Measurements from ENCODE around the gene THSD7B.

THSD7B gene

GRCh38 chr2:137185378-137186078 is 420.2 kb downstream of the THSD7B start:
- DNase-seq (ENCODE audit: extremely low read depth in 1 of 2, low read depth in 1 of 2): no peak

GRCh38 chr2:137187216-137187615 is 421.9 kb downstream of the THSD7B start:
- no peak for DNase-seq (ENCODE audit: extremely low read depth in 1 of 2, low read depth in 1 of 2)

DNA sequence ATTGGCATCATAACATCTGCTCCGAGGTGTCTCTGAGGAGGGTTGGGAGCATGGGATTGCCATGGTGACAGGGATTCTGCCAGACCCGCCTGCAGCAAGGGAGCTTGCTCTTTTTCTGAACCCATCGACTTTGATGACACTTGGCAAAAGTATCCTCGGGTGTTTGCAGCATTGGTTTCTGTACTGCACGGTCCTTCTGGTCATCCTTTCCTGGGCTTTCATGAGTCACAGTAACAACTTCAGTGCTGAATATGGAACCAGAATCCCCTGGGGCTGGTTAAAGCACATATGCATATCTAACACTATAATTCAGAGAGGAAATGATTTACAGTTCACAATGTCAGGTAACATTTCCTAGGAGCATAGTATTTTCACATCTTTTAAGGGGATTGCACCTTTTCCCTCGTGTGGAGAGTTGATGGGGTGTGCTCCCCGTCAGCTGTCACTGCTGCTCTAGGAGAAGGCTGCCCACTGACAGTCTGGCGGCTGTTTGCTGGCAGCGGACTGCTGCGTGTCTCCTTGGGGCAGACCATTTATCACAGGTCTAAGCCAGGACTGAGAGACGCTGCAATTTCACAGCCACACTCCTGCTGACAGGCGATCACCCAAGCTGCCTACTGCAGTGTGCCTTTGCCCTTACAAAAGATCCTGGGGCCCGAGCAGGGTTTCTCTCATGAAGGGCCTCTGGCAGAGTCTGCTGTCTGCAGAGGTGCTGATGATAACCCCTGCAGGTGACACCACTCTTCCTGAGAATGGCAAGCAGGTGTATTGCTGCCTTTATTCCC is 425.3 kb downstream of the THSD7B start:
- DNase-seq (ENCODE audit: extremely low read depth in 1 of 2, low read depth in 1 of 2): no peak

DNA sequence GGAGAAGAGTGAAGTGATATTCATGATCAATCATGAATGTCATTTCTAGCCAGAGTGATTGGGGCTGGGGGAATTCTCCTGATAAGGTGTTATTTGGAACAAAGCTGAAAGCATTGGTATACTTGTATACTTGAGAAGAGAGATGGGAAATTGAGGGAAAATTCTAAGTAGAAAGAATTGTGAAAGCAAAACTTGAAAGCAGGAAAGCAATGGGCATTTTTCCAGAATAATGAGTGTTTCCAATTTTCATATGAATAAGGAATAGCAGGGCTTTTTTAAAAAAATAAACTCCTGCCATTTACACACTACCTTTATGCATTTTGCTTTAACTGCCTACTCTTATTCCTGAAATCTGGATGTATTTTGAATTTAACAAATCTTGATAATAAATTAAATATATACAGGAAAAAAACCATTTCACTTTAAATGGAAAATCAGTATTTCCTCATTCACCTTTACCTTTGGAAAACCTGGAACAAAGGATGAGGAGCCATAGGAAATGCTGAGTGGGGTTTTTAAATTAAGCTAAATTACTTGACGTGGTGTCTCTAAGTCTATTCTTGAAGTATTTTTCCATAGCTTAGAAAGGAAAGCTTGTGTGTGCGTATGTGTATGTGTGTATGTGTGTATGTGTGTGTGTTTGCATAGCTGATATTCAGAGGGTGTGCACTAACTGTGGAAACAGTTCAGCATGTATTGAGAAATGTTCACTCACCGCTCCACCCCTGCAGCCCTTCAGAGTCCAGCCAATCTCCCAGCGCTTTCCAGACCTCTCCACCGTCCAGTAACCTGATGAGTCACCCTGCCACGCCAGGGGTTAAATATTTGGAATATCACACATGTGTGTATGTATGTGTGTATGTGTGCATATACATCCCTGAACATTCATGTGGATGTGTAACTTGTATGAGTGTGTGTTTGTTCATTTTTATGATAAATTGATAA is 427.3 kb downstream of the THSD7B start:
- no peak for DNase-seq (ENCODE audit: extremely low read depth in 1 of 2, low read depth in 1 of 2)

DNA sequence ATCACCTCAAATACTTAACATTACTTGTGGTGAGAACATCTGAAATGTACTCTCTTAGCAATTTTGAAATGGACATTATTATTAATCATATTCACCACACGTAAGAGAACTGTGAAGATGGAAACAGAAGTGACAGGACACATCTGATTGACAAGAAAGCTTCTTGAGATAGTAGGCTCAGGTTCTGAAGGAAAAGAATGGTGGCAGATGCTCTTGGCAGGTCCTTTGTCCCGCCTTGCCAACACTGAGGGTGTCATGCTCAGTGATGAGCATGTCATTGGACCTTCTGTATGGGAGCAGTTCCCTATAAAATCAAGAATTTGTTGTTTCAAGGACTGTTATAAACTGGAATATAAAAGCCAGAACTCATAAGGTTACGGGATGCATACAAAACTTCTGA is 428.1 kb downstream of the THSD7B start:
- no peak for DNase-seq (ENCODE audit: extremely low read depth in 1 of 2, low read depth in 1 of 2)

DNA sequence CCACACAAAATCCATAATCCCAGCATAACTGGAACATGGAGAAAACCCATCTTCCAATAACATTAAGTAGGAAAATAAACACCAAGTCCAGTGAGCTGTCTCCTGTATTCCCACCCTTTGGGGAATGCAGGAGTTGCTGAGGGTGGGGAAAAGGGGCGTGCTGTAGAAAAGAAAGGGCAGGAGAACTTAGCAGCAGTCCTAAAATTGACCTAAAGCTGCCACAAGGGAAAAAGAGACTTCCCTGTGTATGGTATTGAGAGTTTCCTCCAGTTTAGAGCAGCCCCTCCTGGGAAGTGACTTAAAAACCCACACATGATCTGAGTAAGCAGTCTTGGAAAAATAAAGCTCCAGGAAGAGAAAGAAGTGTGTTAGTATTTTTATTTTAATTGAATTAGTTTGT is 428.8 kb downstream of the THSD7B start:
- DNase-seq (ENCODE audit: extremely low read depth in 1 of 2, low read depth in 1 of 2): no peak

DNA sequence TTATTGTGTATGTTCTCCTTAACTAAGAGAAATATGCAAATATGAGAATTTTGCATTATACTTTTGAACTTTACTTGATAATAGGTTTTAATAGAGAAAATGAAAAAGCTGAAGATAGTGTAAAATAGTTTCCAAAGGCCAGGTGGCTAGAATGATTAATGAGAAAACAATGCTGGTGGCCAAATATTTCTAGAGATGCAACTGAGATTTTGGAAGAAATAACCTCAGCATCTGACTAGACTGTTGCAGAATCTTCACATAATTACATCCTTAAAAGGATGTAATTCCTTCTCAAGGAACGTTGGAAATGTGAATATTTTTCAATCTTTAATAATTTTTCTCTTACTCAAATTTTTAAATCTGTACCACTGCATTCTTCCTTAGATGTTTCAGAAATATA is 434.4 kb downstream of the THSD7B start:
- DNase-seq (ENCODE audit: extremely low read depth in 1 of 2, low read depth in 1 of 2): no peak

GRCh38 chr2:137202318-137202717 is 437.0 kb downstream of the THSD7B start:
- no peak for DNase-seq (ENCODE audit: extremely low read depth in 1 of 2, low read depth in 1 of 2)

DNA sequence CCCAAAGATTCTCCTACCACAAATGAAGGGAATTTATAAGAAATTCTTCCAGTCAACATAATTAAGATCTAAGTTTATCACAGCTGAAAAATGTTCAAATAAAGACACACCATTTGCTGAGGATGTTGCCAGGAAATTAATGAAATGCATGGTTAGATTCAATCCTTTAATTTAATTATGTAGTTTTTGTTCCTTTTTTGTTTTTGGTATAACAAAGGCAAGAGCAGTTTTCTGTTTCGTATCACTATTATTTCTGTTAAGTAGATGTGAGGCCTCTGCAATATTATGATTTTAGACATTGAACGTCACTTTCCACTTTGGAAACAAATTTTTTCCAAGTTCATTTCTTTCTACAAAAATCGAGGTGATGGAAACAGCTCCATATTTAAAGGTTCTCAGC is 440.0 kb downstream of the THSD7B start:
- no peak for DNase-seq (ENCODE audit: extremely low read depth in 1 of 2, low read depth in 1 of 2)

DNA sequence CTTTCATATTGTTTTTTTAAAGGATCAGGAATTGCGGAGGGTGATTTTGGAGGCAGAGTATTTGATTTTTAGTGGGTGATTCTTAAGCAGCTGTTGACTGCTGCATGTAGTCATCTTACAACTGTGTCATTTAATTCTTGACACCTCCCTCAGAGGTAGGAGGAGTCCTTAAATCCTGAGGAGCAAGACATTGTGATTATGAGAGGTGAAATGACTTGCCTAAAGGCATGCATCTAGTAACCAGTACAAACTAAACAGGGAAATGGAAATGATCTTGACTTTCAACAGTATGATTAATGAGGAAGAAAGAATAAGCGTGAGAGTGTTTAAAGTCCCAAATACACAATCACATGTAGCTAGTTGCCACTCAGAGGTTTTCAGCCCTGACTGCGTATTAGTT is 440.7 kb downstream of the THSD7B start:
- DNase-seq (ENCODE audit: extremely low read depth in 1 of 2, low read depth in 1 of 2): no peak

DNA sequence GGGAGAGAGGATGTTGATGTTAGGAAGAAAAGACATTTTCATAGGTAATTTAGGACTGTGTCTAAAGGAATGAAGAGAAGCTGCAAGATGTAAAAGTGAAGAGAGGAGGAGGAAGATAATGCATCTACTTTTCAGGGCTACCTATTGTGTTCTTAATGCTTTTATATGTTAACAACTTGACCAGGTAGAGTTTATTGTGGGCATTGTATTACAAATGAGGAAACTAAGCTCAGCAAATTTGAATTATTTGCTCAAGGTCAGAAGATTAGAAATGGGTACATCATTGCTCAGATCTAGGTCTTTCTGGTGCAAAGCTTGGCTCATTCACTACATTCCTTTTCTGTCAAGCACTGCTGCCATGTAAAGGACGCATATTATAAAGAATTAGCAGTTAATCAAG is 441.7 kb downstream of the THSD7B start:
- no peak for DNase-seq (ENCODE audit: extremely low read depth in 1 of 2, low read depth in 1 of 2)

DNA sequence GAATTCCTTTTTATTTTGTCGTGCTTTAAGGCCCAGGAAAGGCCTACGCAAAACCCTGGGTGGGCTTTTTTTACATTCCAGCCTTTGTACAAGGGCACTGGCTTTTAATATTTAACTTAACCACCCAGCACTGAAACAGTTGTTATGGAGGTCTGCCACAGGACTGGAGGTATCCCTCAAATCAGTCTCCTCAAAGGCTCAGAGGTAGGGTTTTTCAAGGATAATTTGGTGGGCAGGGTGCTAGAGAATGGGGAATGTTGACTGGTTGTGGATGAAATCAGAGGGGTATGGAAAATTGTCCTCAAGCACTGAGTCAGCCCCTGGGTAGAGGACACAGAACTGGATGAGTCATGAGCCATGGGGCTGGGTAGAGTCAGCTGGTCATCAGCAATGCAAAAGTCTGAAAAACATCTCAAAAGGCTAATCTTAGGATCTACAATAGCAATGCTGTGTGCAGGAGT is 443.1 kb downstream of the THSD7B start:
- DNase-seq (ENCODE audit: extremely low read depth in 1 of 2, low read depth in 1 of 2): no peak

GRCh38 chr2:137210039-137210438 is 444.7 kb downstream of the THSD7B start:
- no peak for DNase-seq (ENCODE audit: extremely low read depth in 1 of 2, low read depth in 1 of 2)

DNA sequence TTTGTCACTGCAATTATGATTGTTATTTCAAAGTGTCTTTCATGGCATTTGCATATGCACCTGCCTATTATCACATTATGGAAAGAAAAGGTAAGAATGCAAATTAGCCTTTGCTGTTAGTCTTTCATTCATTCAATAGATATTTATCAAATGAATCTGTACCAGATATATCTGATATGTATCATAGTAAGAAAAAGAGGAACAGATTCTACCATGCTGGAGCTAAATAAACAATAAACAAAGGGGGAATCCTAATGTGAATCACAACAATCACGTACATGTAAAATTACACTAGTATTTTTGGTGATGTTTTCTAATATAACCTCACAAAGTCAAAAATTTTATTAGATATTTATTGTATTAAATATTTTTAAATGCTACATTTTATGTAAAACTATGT is 446.4 kb downstream of the THSD7B start:
- no peak for DNase-seq (ENCODE audit: extremely low read depth in 1 of 2, low read depth in 1 of 2)

DNA sequence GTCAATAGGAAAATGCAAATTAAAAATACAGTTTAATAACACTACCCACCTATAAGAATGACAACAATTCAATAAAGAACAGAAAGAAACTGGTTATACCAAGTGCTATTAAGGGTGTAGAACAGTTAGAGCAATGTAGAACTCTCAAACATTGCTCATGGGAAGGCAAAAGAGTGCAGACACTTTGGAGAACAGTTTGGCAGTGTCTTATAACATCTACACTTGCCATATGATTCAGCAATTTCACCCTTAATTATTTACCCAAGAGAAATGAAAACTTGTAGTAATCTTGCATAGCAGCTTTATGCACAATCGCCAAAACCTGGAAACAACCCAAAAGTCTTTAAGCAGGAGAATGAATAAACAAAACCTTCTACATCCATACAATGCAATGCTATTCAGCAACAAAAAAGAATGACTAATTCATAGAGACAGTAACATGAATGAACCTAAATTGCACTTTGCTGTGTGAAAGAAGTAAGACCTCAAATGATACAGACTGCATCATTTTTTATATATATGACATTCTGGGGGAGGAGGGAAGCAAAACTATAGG is 455.2 kb downstream of the THSD7B start:
- no peak for DNase-seq (ENCODE audit: extremely low read depth in 1 of 2, low read depth in 1 of 2)

DNA sequence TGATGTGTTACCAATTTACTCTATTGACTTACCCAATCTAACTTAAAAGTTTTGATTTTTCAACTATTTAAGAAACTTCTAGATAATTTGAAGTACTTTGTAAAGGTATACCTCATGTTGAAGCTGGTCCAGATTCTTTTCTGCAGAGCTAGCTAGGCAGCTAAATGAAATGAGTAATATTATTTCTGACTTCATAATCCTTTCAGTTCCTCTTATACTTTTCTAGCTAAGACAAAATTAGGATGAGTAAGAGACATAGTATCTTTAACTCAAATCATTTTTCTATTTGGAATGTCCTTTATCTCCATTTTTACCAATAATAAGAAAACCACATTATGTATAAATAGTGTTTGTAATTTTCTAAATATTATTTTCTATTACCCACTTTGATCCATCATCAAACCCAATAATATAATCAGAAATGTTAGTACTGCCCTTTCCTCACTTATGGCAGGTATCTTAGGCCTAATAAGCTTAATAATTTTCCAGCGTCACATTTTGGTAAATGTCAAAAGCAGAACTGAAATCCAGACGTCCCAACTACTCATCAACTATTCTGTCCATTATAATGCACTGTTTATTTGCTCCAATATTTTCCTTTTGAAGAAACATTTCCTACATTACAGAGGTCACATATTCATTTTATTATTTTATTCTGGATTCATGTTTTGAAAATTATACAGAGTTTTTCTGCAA is 456.6 kb downstream of the THSD7B start:
- no peak for DNase-seq (ENCODE audit: extremely low read depth in 1 of 2, low read depth in 1 of 2)

GRCh38 chr2:137223722-137224121 is 458.4 kb downstream of the THSD7B start:
- no peak for DNase-seq (ENCODE audit: extremely low read depth in 1 of 2, low read depth in 1 of 2)

GRCh38 chr2:137228566-137228965 is 463.2 kb downstream of the THSD7B start:
- DNase-seq (ENCODE audit: extremely low read depth in 1 of 2, low read depth in 1 of 2): no peak

DNA sequence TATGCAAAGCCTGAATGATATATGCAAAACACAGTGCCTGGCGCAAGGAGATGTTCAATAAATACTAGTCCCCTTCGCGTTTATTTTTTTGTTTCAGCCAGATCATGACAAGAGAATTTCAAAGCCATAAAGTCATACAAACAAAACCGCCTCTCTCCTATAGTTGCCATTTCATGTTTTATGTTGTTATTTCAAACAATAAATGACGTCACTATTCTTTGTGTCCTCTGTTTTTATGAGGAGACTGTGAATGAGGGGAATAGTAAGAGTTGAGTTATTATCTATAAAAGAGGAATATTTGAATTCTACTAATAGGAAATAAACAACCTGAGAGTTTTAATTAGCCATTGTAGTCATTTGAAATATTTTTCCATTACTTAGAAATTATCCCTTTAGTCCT is 464.5 kb downstream of the THSD7B start:
- no peak for DNase-seq (ENCODE audit: extremely low read depth in 1 of 2, low read depth in 1 of 2)

GRCh38 chr2:137231628-137232027 is 466.3 kb downstream of the THSD7B start:
- no peak for DNase-seq (ENCODE audit: extremely low read depth in 1 of 2, low read depth in 1 of 2)
